Adrenal gland (tissue), 5 donors: ENCODE results near the gene TMEM254.
"Not testable (repeated sequence)": the region's sequence is repeated elsewhere in the genome, so short reads cannot be mapped to it uniquely, and the experiment has no call there.

Experiments
- POLR2A ChIP-seq, 2 donors: fragments of 450-650 bp; IDR thresholded peaks; one replicate each; pipeline ENCODE4 v1.6.1; 2017; ENCODE audit warnings: antibody characterized with exemption in 2 of 2, mild to moderate bottlenecking in 2 of 2, moderate library complexity in 1 of 2
- TF ChIP-seq, protein P1 (sequence below), 6 experiments: fragments of 450-650 bp in 4 of 6; fragments of 200-600 bp in 2 of 6; sonication (generic) in 1 of 6; IDR thresholded peaks; 1 replicate in 5 of 6; 2 replicates in 1 of 6; pipeline versions ENCODE4 v1.5.1 to v1.8.0; 2016 to 2021; ENCODE audit warnings: antibody characterized with exemption in 6 of 6, mild to moderate bottlenecking in 2 of 6, moderate library complexity in 1 of 6
- donor health status: DM: no; HTN: no; CAD: no.

DNA sequence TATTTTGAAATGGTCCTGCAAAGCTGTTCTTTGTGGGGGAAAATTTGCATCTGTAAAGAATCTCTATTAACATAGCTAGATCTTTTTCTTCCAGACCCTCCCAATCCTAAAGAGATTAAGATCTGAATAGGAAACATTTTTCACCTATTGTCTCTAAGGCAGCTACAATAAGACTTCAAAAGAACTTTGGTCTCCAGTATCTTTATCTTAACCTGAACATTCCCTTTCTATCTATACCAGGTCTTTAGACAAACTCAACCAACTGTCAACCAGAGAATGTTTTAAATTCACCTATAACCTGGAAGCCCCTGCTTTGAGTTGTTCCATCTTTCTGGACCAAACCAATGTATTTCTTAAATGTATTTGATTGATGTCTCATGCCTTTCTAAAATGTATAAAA, 10.6 kb upstream of the TMEM254 start:
- not testable (repeated sequence) for TF ChIP-seq POLR2A (IDR thresholded peaks at IDR 0.05)
- TF ChIP-seq, protein P1, sequence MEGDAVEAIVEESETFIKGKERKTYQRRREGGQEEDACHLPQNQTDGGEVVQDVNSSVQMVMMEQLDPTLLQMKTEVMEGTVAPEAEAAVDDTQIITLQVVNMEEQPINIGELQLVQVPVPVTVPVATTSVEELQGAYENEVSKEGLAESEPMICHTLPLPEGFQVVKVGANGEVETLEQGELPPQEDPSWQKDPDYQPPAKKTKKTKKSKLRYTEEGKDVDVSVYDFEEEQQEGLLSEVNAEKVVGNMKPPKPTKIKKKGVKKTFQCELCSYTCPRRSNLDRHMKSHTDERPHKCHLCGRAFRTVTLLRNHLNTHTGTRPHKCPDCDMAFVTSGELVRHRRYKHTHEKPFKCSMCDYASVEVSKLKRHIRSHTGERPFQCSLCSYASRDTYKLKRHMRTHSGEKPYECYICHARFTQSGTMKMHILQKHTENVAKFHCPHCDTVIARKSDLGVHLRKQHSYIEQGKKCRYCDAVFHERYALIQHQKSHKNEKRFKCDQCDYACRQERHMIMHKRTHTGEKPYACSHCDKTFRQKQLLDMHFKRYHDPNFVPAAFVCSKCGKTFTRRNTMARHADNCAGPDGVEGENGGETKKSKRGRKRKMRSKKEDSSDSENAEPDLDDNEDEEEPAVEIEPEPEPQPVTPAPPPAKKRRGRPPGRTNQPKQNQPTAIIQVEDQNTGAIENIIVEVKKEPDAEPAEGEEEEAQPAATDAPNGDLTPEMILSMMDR (IDR thresholded peaks at IDR 0.05), result not testable (repeated sequence)
